Mammary epithelial cell (primary cell): ENCODE data around the gene HMGXB4.

Source experiments
- EZH2 ChIP-seq: IDR thresholded peaks from 2 replicates; pipeline ENCODE4 v1.6.1; 2012; ENCODE audit warnings: low read length, inconsistent platforms, borderline replicate concordance
- TF ChIP-seq, protein P1 (sequence below), 2 donors: IDR thresholded peaks in 1 of 2; conservative IDR thresholded peaks in 1 of 2; 2 replicates each; pipeline ENCODE4 v1.5.1; 2011 to 2012; ENCODE audit warnings: inconsistent platforms in 2 of 2, low read length in 2 of 2, mild to moderate bottlenecking in 2 of 2, control low read depth in 1 of 2, low read depth in 1 of 2; ENCODE audit not compliant: insufficient read depth in 1 of 2; ENCODE audit errors: extremely low read depth in 1 of 2

DNA sequence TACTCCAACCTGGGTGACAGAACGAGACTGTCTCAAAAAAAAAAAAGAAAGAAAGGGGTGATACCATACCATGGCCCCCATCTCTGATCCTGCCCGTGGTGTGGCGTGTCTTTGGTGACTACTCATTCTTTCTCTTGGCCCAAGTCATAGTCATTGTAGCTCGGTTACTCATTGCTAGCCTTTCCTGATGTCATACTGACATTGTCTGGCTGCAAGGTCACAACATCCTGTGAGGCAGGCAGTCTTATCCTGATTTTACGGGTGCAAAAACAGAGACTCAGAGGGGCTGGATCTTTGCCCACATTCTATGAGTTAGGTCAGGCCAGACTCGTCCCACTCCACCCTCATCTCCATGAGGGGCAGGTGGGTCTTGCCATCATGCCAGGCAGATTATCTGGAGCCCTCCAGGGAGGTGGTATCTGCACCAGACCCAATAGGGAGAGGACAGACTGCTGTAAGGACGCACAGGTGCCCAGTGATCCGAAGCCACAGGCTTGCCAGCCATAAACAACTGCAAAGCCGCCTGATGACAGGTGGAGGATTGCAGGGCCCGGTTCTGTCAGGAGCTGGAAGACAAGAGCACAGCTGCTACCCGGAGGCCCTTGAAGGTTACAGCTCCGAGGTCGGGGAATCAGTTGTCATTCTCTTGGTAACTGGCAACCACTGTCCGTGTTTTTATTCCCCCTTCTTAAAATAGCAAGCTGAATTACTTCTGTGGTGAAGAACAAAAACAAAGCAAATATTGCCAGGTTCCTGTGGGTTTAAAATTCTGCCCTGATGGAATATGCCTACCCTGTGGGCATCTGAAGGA lies 56.2 kb downstream of the HMGXB4 start:
- TF ChIP-seq, protein P1, sequence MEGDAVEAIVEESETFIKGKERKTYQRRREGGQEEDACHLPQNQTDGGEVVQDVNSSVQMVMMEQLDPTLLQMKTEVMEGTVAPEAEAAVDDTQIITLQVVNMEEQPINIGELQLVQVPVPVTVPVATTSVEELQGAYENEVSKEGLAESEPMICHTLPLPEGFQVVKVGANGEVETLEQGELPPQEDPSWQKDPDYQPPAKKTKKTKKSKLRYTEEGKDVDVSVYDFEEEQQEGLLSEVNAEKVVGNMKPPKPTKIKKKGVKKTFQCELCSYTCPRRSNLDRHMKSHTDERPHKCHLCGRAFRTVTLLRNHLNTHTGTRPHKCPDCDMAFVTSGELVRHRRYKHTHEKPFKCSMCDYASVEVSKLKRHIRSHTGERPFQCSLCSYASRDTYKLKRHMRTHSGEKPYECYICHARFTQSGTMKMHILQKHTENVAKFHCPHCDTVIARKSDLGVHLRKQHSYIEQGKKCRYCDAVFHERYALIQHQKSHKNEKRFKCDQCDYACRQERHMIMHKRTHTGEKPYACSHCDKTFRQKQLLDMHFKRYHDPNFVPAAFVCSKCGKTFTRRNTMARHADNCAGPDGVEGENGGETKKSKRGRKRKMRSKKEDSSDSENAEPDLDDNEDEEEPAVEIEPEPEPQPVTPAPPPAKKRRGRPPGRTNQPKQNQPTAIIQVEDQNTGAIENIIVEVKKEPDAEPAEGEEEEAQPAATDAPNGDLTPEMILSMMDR (conservative IDR thresholded peaks at IDR 0.05 in 1 of 2, IDR thresholded peaks at IDR 0.05 in 1 of 2; ENCODE audit: extremely low read depth in 1 of 2, insufficient read depth in 1 of 2, low read depth in 1 of 2, low read length in 2 of 2), result no peak
- no peak for TF ChIP-seq EZH2
